AG04450 (cell line): Measurements from ENCODE around the gene LRP1. TPM values are rescaled to one million over a fixed set of nuclear protein-coding genes. Genes with fewer than 3 reads are reported as not detected.

Source experiments
- CTCF ChIA-PET: fragments of 300-600, 350-600 bp; formaldehyde crosslinking; extraction: SDS; loops from one replicate; lab custom pipeline; 2022; ENCODE audit warnings: antibody characterized with exemption, inconsistent platforms; lab: Charles Lee
- POLR2A ChIA-PET: fragments of 350-600 bp; formaldehyde crosslinking; extraction: SDS; loops from one replicate; lab custom pipeline; 2021; ENCODE audit warnings: antibody characterized with exemption, inconsistent platforms; lab: Yijun Ruan, JAX
- DNase-seq: peaks from one replicate; pipeline ENCODE4 v3.0.0-alpha.2; 2011; ENCODE audit warnings: low read depth, low spot score
- H3K27ac ChIP-seq: one replicate; pipeline ENCODE4 v1.5.1; 2012; ENCODE audit warnings: low read depth, low read length, control low read depth
- H3K27me3 ChIP-seq: one replicate; pipeline ENCODE4 v1.6.0; 2012; ENCODE audit warnings: low read length; ENCODE audit not compliant: control insufficient read depth, insufficient read depth
- H3K4me3 ChIP-seq: 2 replicates; pipeline ENCODE4 v1.5.1; 2011; ENCODE audit warnings: mild to moderate bottlenecking, low read depth, low read length, control low read depth
- H3K9me3 ChIP-seq: 2 replicates; pipeline ENCODE4 v1.5.1; 2012; ENCODE audit warnings: low read length; ENCODE audit not compliant: control insufficient read depth, insufficient read depth
- CTCF ChIP-seq: IDR thresholded peaks from 2 replicates; pipeline ENCODE4 v1.5.1; 2011; ENCODE audit warnings: low read depth, low read length, control low read depth, inconsistent platforms
- polyA plus RNA-seq: library from polyadenylated mRNA; depleted of rRNA; stranded (reverse); fragments of >200 nt; gene quantifications from 2 replicates; pipeline ENCODE4 v1.2.3, GENCODE V29; 2011

The LRP1 gene
- polyA plus RNA-seq, 1 experiment, result 49.9 TPM

- peak overlapping the region; percentile 76 for H3K4me3 ChIP-seq
- TF ChIP-seq CTCF, result no peak
- POLR2A ChIA-PET, result interaction anchor here (13.0 kb wide), 1 partner anchor 21 kb away, joined by 258 read pairs; the partner anchor contains the start of gene STAT6
- H3K9me3 ChIP-seq, result no peaks in the 10 kb centered on the region; the same call in 1 of the 2 replicates
- no peak for DNase-seq
- CTCF ChIA-PET, result no interaction called here
- no peaks in the 10 kb centered on the region for H3K27me3 ChIP-seq
- peak overlapping the region; percentile 100 for H3K27ac ChIP-seq
These were observed 42.2 kb upstream of the LRP1 start for GRCh38 chr12:57085999-57086492.

DNA sequence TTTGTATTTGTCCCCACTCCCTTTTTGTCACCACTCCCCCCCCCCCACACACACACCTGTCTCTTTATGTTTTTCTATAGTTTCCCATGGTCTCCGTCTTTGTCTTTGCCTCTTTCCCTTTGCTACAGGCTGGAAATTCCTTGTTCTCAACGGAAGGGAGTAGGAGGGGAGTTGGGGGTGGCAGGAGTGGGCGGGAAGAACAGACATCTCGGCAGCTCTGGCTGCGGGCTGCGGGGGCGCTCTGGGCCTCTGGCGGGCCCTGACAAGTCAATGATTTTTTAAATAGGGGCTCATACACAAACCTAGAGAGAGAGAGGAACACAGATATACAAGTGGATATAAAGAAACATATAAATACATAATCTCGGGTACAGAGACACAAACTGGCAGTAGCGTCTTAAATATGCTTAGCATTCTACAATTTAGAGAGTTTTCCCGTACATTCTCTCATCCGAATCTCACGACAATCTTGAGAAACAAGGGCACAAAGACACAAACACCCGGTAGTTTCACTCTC, 41.7 kb upstream of the LRP1 start:
- Histone ChIP-seq H3K9me3 (no peaks in the 10 kb centered on the region; the same call in 1 of the 2 replicates), H3K4me3 (peak overlapping the region; percentile 76), H3K27me3 (no peaks in the 10 kb centered on the region), H3K27ac (peak overlapping the region; percentile 100)
- DNase-seq, result no peak
- ChIA-PET POLR2A (interaction anchor here (0.6 to 13.0 kb wide), 3 partner anchors 7 to 46 kb away, joined by 3 to 258 read pairs (median 33); partner anchors contain the start of genes NEMP1 and STAT6), CTCF (interaction anchor here (1.0 to 1.5 kb wide), 2 partner anchors 13 to 25 kb away, joined by 4 to 6 read pairs; partner anchors contain the start of gene STAT6)
- TF ChIP-seq CTCF, result peak; percentile 47

- Histone ChIP-seq H3K9me3 (no peaks in the 10 kb centered on the region; the same call in 1 of the 2 replicates), H3K4me3 (peak overlapping the region; percentile 76), H3K27me3 (no peaks in the 10 kb centered on the region), H3K27ac (peak overlapping the region; percentile 100)
- CTCF ChIA-PET, result interaction anchor here (1.0 to 1.9 kb wide), 3 partner anchors 13 to 24 kb away, joined by 4 to 6 read pairs (median 6); partner anchors contain the start of gene STAT6
- TF ChIP-seq CTCF, result no peak
- POLR2A ChIA-PET, result interaction anchor here (0.6 to 13.0 kb wide), 14 partner anchors 8 to 451 kb away, joined by 3 to 258 read pairs (median 3); partner anchors contain the start of genes LRP1, NEMP1, SHMT2 and STAT6
- peak; percentile 88 for DNase-seq
These were observed 41.1 kb upstream of the LRP1 start for GRCh38 chr12:57087010-57087690.

DNA sequence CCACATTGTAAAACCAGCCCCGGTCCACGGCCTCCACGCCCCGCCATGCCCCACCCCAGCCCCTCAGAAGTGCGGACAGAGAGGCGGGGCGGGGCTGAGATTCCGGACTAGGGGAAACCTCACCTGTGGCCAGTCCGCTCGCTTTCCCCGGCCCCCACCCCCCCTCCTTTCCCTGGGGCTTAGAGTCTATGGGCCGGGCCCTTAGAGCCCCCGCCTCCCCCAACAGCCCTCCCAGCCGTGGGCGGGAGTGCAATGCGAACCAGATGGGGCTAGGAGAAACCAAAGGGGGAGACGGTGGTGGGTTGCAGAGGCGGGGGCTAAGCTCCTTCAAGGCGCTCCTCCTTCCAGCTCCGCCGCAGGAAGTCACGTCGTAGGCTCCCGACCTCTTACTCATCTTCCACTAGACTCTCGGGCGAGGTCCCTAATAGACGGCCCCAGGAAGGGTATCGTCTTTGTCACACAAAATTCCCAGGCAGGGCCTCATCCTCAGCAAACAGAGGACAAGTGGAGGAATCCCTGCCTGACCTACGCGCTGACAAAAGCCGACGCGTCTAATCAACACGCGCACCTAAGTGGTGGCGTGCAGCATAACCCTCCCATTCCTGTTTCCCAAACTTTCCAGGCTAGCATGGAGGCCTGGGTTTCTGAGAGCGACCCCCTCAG, 40.5 kb upstream of the LRP1 start:
- DNase-seq, result peak; percentile 97
- H3K27ac ChIP-seq, result peak overlapping the region; percentile 100
- H3K9me3 ChIP-seq, result no peaks in the 10 kb centered on the region; the same call in 1 of the 2 replicates
- peak overlapping the region; percentile 76 for H3K4me3 ChIP-seq
- CTCF ChIA-PET, result interaction anchor here (1.5 to 1.9 kb wide), 2 partner anchors 19 to 24 kb away, joined by 6 read pairs; partner anchors contain the start of gene STAT6
- POLR2A ChIA-PET, result interaction anchor here (0.6 to 13.0 kb wide), 15 partner anchors 9 to 451 kb away, joined by 3 to 258 read pairs (median 3); partner anchors contain the start of genes LRP1, NEMP1, SHMT2 and STAT6
- no peaks in the 10 kb centered on the region for H3K27me3 ChIP-seq
- TF ChIP-seq CTCF, result no peak
